H1 (cell line): ENCODE data around the gene CSNK2B. TPM values are rescaled to one million over a fixed set of nuclear protein-coding genes. Genes with fewer than 3 reads are reported as not detected.

ENCODE experiments used
- HDAC2 ChIP-seq, 2 experiments: fragments of 300-600 bp in 1 of 2; sonication (generic) in 1 of 2; IDR thresholded peaks; 2 replicates each; pipeline ENCODE4 v1.6.1; 2011 to 2012; ENCODE audit warnings: low read depth in 2 of 2, low read length in 2 of 2, mild to moderate bottlenecking in 2 of 2, moderate library complexity in 2 of 2, borderline replicate concordance in 1 of 2, inconsistent platforms in 1 of 2
- polyA plus RNA-seq, 7 experiments: library from polyadenylated mRNA; depleted of rRNA in 3 of 7; stranded (reverse) in 5 of 7; unstranded in 2 of 7; fragments of >200 nt in 5 of 7; fragments of 200-250 nt in 2 of 7; gene quantifications; 1 replicate in 5 of 7; 2 replicates in 1 of 7; 4 replicates in 1 of 7; pipeline versions ENCODE4 v1.2.1 to v1.2.3, GENCODE V29; 2011 to 2013; ENCODE audit warnings: missing spikeins in 2 of 7, mixed read lengths in 2 of 7
- total RNA-seq: library from RNA; stranded (reverse); fragmentation: NEBNext Ultra II Directional; extraction: Animal tissue kit (Norgen Biotek cat#: 25700); gene quantifications from 2 replicates; pipeline ENCODE4 v1.2.1, GENCODE V29; 2021

Gene CSNK2B
- total and polyA plus RNA-seq, 2 of the 8 experiments (the other 6 are each of a cell fraction or from before 2014, with no cell fraction given): 169 to 208 TPM

GRCh38 chr6:31717499-31718222 is 51.8 kb downstream of the CSNK2B start (continued):
- 0 out of 4 replicates have a peak, but pooled peaks of 1 of the 2 experiments have one; percentile 45 for TF ChIP-seq HDAC2 (IDR thresholded peaks at IDR 0.05; ENCODE audit: borderline replicate concordance in 1 of 2, low read depth in 2 of 2, low read length in 2 of 2)
